ENCODE data around the gene ACAA1.
A peak's percentile ranks its signal among the peaks of the same experiment; 100 is the strongest.
"Not testable (repeated sequence)": the region's sequence is repeated elsewhere in the genome, so short reads cannot be mapped to it uniquely, and the experiment has no call there.

Gene ACAA1

GRCh38 chr3:38153221-38153620 is 16.3 kb upstream of the ACAA1 start:
- no peak for DNase-seq

- DNase-seq, result no peak
These were observed 15.7 kb upstream of the ACAA1 start for GRCh38 chr3:38152609-38153008.

- no peak for DNase-seq
These were observed 14.8 kb upstream of the ACAA1 start for GRCh38 chr3:38151667-38152265.

DNA sequence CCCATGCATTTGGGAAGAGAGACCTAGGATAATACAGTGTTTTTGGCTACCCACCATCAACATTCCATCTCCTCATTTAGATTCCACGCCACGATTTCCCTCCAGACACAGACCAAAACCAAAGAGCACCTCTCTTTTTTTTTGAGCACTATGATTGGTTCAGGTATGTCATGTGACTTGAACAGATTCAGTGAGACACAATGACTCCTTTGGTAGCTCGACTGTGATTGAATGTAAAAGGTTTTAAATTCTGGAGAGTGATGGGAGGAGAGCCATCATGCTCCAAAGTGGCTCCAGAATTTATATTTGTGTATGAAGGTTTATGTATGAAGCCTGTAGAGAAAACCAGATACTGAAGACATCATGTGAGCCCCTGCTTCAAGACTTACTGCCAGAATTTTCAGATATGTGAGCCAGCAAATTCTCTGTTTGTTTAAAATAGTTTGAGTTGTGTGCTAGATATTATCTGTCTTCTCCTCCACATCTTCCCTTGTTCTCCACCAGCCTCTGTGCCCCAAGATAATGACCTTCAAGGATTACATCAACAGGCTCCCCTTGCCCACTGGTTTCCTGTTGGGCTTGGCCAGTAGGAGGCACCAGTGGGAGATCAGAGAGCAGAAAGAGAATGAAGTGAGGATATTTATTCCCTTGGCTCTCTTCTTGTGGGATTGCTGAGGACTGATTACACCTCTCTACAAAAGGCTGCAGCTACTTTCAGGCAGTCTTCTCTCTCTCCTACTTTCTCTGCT is 14.0 kb upstream of the ACAA1 start:
- DNase-seq, result no peak

DNA sequence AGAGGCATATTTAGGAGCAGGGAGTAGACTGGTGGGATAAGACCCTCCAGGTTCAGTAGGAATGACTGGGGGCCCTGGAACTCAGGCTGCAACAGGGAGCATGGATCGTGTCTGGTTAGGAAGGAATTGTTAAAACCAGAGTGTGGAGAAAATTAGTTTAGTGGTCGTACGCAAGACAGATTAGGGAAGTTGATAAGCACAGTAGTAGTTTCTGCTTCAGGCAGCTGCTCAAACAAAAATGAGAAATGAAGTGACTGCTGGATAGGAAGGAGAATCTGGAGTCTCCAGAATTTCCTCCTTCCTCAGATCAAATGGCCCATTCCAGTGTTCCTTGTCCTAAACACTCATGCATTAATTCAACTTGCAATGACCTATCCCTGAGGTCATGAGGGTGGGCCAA is 12.8 kb upstream of the ACAA1 start:
- DNase-seq, result peak; percentile 82

GRCh38 chr3:38148311-38148882 is 11.5 kb upstream of the ACAA1 start:
- DNase-seq, result peak; percentile 92

DNA sequence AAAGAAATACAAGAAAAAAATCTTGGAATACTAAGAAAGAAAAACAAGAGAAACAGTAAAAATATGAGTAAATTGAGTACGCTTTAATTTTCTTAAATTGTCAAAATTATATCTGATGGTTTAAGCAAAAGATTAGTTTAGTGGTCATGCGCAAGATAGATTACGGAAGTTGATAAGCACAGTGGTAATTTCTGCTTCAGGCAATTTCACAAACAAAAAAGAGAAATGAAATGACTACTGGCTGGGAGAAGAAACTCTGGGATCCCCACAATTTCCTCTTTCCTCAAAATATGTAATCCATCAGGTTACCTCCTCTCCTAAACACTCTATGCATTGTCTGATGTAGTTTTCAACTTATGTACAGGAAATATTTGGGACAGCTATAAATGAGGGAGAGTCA is 10.5 kb upstream of the ACAA1 start:
- DNase-seq, result peak; percentile 75

DNA sequence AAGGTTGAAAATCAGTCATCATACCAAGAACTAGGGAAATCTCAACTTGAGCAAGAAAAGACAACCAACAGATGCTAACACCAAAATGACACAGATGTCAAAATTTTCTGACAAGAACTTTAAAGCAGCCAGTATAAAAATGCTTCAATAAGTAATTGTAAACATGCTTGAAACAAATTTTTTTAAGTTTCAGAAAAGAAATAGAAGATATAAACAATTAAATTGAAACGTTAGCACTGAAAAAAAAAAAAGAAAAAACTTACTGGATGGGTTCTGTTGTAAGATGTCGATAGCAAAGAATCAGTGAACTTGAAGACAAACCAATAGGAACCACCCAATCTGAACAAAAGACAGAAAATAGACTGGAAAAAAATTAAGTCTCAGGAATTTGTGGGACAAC is 9.6 kb upstream of the ACAA1 start:
- DNase-seq, result no peak

- no peak for DNase-seq
These were observed 6.6 kb upstream of the ACAA1 start for GRCh38 chr3:38143511-38143910.

DNA sequence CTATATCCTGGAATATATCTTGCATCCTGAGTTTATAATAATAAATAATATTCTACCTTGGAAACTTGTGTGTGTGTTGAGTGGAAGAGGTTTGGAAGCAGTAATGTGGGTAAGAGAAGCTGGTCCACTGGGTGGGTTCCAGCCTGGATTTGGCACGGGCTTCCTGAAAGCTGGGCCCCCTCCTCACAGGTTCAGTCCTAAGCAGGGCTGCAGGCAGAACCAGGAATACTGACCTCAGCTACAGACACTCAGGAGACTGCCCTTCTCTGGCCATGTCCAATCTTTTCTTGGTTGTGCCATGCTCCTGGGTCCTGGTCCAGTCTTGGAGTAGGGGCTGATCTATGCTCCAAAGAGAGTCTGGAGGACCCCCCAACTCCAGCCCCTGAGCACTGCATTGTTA is 6.0 kb upstream of the ACAA1 start:
- DNase-seq, result no peak

GRCh38 chr3:38141952-38142273 is 5.0 kb upstream of the ACAA1 start:
- DNase-seq, result no peak

DNA sequence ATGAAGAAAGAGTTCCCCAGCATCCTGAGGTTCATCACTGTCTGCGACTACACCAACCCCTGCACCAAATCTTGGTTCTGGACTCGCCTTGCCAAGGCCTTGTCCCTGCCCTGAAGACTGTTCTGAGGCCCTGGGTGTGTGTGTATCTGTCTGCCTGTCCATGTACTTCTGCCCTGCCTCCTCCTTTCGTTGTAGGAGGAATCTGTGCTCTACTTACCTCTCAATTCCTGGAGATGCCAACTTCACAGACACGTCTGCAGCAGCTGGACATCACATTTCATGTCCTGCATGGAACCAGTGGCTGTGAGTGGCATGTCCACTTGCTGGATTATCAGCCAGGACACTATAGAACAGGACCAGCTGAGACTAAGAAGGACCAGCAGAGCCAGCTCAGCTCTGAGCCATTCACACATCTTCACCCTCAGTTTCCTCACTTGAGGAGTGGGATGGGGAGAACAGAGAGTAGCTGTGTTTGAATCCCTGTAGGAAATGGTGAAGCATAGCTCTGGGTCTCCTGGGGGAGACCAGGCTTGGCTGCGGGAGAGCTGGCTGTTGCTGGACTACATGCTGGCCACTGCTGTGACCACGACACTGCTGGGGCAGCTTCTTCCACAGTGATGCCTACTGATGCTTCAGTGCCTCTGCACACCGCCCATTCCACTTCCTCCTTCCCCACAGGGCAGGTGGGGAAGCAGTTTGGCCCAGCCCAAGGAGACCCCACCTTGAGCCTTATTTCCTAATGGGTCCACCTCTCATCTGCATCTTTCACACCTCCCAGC is 4.4 kb upstream of the ACAA1 start:
- DNase-seq, result no peak

GRCh38 chr3:38140326-38141172 is 3.6 kb upstream of the ACAA1 start:
- DNase-seq, result no peak

GRCh38 chr3:38139652-38140051 is 2.7 kb upstream of the ACAA1 start:
- DNase-seq, result no peak

- DNase-seq, result no peak
These were observed 2.3 kb upstream of the ACAA1 start for GRCh38 chr3:38139191-38139590.

GRCh38 chr3:38138349-38139190 is 1.6 kb upstream of the ACAA1 start, which contains the start of gene MYD88:
Gene MYD88, plus strand, starts transcription at chr3:38138661. Its CDS starts 40 bp downstream, at chr3:38138701.
- peak; percentile 17 for DNase-seq

GRCh38 chr3:38137615-38138348 is 855 bp upstream of the ACAA1 start:
- DNase-seq, result no peak

- DNase-seq, result no peak
These were observed 542 bp downstream of the ACAA1 start for GRCh38 chr3:38136393-38136776.

GRCh38 chr3:38135621-38136277 is 1.2 kb downstream of the ACAA1 start:
- peak; percentile 28 for DNase-seq

DNA sequence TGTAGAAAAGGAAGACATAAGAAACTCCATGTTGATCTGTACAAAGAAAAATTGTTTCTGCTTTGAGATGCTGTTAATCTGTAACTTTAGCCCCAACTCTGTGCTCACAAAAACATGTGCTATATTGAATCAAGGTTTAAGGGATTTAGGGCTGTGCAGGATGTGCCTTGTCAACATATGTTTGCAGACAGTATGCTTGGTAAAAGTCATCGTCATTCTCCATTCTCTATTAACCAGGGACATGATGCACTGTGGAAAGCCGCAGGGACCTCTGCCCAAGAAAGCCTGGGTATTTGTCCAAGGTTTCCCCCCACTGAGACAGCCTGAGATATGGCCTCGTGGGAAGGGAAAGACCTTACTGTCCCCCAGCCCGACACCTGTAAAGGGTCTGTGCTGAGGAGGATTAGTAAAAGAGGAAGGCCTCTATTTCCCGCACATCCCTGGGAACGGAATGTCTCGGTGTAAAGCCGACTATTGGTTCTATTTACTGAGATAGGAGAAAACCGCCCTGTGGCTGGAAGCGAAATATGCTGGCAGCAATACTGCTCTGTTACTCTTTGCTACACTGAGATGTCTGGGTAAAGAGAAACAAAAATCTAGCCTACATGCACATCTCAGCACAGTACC is 2.3 kb downstream of the ACAA1 start:
- DNase-seq, result not testable (repeated sequence)

Measured in GF-D8 (cell line).